Stimulated activated CD4-positive, alpha-beta T cell treated with anti-CD3 and anti-CD28 coated beads, Interleukin-1b, Interleukin-23, amount 100 ng/mL, for 24 hours (primary cell): ENCODE data around the gene ARHGDIG.

ENCODE experiments used
- DNase-seq, 4 experiments: peaks; one replicate each; pipeline ENCODE4 v3.0.0-alpha.2; 2020; ENCODE audit warnings: low read depth in 4 of 4, low spot score in 1 of 4

Gene ARHGDIG

GRCh38 chr16:293043-293775 is 12.8 kb downstream of the ARHGDIG start:
- DNase-seq, result no peak

GRCh38 chr16:296276-296675 is 15.9 kb downstream of the ARHGDIG start:
- no peak for DNase-seq

GRCh38 chr16:296806-297510 is 16.6 kb downstream of the ARHGDIG start:
- DNase-seq, result no peak

GRCh38 chr16:297832-298231 is 17.4 kb downstream of the ARHGDIG start:
- no peak for DNase-seq

GRCh38 chr16:301235-301634 is 20.8 kb downstream of the ARHGDIG start:
- DNase-seq, result no peak

- no peak for DNase-seq
These were observed 21.6 kb downstream of the ARHGDIG start for GRCh38 chr16:301950-302349.

- DNase-seq, result no peak
These were observed 23.5 kb downstream of the ARHGDIG start for GRCh38 chr16:303760-304505.

- DNase-seq, result no peak
These were observed 25.7 kb downstream of the ARHGDIG start for GRCh38 chr16:305916-306626.

- no peak for DNase-seq
These were observed 26.6 kb downstream of the ARHGDIG start for GRCh38 chr16:306911-307370.

GRCh38 chr16:307691-308312 is 27.4 kb downstream of the ARHGDIG start:
- DNase-seq, result no peak

GRCh38 chr16:309476-309875 is 29.1 kb downstream of the ARHGDIG start:
- DNase-seq, result no peak

GRCh38 chr16:311725-312124 is 31.3 kb downstream of the ARHGDIG start:
- no peak for DNase-seq

GRCh38 chr16:314351-314750 is 34.0 kb downstream of the ARHGDIG start:
- DNase-seq, result no peak

- DNase-seq, result no peak
These were observed 34.5 kb downstream of the ARHGDIG start for GRCh38 chr16:314795-315299.

- no peak for DNase-seq
These were observed 36.5 kb downstream of the ARHGDIG start for GRCh38 chr16:316741-317464.

GRCh38 chr16:317583-317982 is 37.2 kb downstream of the ARHGDIG start:
- DNase-seq, result no peak

GRCh38 chr16:318628-319027 is 38.2 kb downstream of the ARHGDIG start:
- no peak for DNase-seq

- no peak for DNase-seq
These were observed 39.8 kb downstream of the ARHGDIG start for GRCh38 chr16:320206-320605.

GRCh38 chr16:321532-321931 is 41.1 kb downstream of the ARHGDIG start:
- no peak for DNase-seq
